GM11168 (cell line): ENCODE measurements around the gene F10.

Source experiments
- in situ Hi-C: fragments of 300-500 bp; cut with MboI; formaldehyde crosslinking; loops from one replicate; pipeline ENCODE4 v1.12.0; 2022; ENCODE audit warnings: low sequenced_read_pairs; ENCODE audit not compliant: unreplicated experiment

The F10 gene

GRCh38 chr13:113129480-113129879 is 6.9 kb downstream of the F10 start:
- in situ Hi-C loops, result no loop called here

- in situ Hi-C loops, result no loop called here
Observed at GRCh38 chr13:113129921-113130750, 7.5 kb downstream of the F10 start.

GRCh38 chr13:113135281-113135760 is 12.7 kb downstream of the F10 start:
- in situ Hi-C loops, result no loop called here

- in situ Hi-C loops, result no loop called here
Observed at GRCh38 chr13:113137691-113138298, 15.2 kb downstream of the F10 start.

GRCh38 chr13:113138792-113139551 is 16.4 kb downstream of the F10 start:
- in situ Hi-C loops, result no loop called here

- in situ Hi-C loops, result no loop called here
Observed at GRCh38 chr13:113139577-113139976, 17.0 kb downstream of the F10 start.

- in situ Hi-C loops, result no loop called here
Observed at GRCh38 chr13:113140677-113141600, 18.3 kb downstream of the F10 start.

- in situ Hi-C loops, result no loop called here
Observed at GRCh38 chr13:113141601-113141970, 19.0 kb downstream of the F10 start.

- in situ Hi-C loops, result no loop called here
Observed at GRCh38 chr13:113142876-113143275, 20.3 kb downstream of the F10 start.

GRCh38 chr13:113143466-113144254 is 21.1 kb downstream of the F10 start:
- in situ Hi-C loops, result no loop called here

- in situ Hi-C loops, result no loop called here
Observed at GRCh38 chr13:113144255-113144629, 21.6 kb downstream of the F10 start.

GRCh38 chr13:113145496-113145895 is 22.9 kb downstream of the F10 start:
- in situ Hi-C loops, result no loop called here

- in situ Hi-C loops, result no loop called here
Observed at GRCh38 chr13:113145911-113146598, 23.5 kb downstream of the F10 start.

GRCh38 chr13:113146750-113147149 is 24.2 kb downstream of the F10 start:
- in situ Hi-C loops, result no loop called here

GRCh38 chr13:113147206-113147605 is 24.6 kb downstream of the F10 start:
- in situ Hi-C loops, result no loop called here

GRCh38 chr13:113148407-113148806 is 25.8 kb downstream of the F10 start:
- in situ Hi-C loops, result no loop called here

- in situ Hi-C loops, result no loop called here
Observed at GRCh38 chr13:113148940-113149503, 26.4 kb downstream of the F10 start.
